Measurements from ENCODE around the gene CRY2. TPM values are rescaled to one million over a fixed set of nuclear protein-coding genes. Genes with fewer than 3 reads are reported as not detected.

The CRY2 gene
- total RNA-seq, 1 donor from 2014 or later, result 49.6 TPM

DNA sequence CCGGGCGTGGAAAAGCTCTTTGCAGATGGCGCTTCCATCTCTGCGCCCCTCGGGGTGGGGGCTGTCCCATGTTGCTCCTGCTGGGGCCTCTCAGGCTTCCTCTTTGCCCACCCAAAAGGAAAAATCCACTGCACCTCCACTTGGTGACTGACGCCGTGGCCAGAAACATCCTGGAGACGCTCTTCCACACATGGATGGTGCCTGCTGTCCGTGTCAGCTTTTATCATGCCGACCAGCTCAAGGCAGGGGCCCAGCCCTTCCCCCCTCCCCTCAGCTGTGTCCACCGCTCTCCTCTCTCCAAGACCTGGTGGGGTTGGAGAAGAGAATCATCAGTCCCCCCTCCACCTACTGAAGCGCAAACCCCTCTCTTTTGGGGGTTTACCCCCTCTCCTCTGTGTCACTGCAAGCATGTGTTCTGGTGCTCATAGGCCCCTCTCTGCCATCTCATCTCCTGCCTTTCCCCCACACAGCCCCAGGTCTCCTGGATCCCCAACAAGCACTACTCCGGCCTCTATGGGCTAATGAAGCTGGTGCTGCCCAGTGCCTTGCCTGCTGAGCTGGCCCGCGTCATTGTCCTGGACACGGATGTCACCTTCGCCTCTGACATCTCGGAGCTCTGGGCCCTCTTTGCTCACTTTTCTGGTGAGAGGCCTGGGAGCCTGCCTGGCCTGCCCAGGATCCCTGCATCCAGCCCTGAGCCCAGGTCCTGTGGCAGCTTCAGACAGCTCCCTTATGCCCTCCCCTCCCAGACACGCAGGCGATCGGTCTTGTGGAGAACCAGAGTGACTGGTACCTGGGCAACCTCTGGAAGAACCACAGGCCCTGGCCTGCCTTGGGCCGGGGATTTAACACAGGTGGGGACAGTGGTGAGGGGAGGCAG, 77.0 kb downstream of the CRY2 start:
- intact Hi-C loops (cut with DNase I), result no loop called here
- DNase-seq (ENCODE audit: low spot score), result no peak

DNA sequence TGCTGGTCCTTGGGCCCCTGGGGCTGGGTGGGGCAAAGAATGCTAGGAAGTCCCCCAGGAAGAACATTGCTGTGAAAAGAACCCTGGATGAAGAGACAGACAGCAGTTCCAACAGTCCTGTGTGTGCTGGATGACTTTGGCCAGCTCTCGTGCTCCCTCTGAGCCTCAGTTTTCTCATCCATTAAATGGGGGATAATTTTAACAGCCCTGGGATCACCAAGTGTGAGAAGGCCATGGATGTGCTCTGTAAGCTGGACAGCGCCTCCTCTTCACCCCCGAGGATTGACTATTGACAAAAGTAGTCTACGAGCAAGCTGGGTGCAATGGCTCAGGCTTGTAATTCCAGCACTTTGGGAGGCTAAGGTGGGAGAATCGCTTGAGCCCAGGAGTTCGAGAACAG, 77.7 kb downstream of the CRY2 start:
- intact Hi-C loops (cut with DNase I), result no loop called here

DNA sequence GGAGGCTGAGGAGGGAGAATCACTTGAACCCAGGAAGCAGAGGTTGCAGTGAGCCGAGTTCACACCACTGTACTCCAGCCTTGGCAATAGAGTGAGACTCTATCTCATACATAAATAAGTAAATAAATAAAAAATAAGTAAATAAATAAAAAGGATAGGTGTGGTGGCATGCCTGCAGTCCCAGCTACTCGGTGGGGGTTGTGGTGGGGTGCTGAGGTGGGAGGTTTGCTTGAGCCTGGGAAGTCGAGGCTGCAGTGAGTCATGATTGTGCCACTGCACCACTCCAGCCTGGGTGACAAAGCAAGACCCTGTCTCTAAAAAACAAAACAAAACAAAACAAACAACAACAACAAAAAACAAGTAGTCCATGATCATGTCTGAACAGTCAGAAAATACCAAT, 78.3 kb downstream of the CRY2 start:
- intact Hi-C loops (cut with DNase I), result no loop called here
- DNase-seq (ENCODE audit: low spot score), result no peak

More for the DNA sequence above, 77.7 kb downstream of the CRY2 start:
- no peak for DNase-seq (ENCODE audit: low spot score)

DNA sequence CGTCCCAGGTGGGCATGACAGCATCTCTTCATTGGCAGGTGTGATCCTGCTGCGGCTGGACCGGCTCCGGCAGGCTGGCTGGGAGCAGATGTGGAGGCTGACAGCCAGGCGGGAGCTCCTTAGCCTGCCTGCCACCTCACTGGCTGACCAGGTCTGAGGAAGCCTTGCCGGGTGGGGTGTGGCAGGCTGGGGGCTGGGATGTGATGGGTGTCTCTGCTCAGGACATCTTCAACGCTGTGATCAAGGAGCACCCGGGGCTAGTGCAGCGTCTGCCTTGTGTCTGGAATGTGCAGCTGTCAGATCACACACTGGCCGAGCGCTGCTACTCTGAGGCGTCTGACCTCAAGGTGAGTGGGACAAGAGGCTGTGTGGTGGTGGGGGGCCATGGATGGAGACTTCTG, 78.7 kb downstream of the CRY2 start:
- DNase-seq (ENCODE audit: low spot score), result no peak
- intact Hi-C loops (cut with DNase I), result no loop called here

DNA sequence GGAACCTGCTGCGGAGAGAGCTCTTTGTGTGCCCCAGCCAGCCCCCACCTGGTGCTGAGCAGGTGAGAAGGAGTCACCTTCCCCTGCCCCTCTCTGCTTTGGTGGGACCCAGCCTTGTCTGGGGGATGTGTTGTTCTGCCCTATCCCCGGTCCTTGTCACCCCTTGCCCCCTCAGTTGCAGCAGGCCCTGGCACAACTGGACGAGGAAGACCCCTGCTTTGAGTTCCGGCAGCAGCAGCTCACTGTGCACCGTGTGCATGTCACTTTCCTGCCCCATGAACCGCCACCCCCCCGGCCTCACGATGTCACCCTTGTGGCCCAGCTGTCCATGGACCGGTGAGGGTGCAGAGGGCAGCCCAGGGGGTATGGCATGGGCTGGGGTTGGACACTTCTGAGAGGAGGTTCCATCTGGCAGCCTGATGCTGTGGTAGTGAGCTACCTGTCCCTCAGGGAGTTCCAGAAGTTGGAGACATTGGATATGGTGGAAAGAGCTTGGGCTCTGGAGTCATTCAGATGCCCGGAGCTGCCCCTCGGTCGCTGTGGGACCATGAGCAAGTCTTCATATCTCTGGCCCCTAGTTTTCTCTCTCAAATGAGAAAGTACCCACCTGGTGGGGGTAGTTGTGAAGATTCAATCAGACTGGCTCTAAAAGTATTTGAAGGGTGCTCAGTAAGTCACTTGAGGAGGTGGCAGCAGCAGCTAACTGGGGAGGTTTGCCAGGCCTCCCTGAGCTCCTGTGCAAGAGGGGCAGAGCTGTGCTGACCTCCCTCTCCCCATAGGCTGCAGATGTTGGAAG, 79.5 kb downstream of the CRY2 start:
- DNase-seq (ENCODE audit: low spot score), result no peak
- intact Hi-C loops (cut with DNase I), result no loop called here

DNA sequence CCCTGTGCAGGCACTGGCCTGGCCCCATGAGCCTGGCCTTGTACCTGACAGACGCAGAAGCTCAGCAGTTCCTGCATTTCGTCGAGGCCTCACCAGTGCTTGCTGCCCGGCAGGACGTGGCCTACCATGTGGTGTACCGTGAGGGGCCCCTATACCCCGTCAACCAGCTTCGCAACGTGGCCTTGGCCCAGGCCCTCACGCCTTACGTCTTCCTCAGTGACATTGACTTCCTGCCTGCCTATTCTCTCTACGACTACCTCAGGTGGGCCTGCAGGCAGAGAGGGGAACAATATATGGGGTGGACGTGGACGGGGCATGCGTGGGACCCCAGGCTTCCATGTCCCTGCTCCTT, 80.0 kb downstream of the CRY2 start:
- intact Hi-C loops (cut with DNase I), result no loop called here
- no peak for DNase-seq (ENCODE audit: low spot score)

DNA sequence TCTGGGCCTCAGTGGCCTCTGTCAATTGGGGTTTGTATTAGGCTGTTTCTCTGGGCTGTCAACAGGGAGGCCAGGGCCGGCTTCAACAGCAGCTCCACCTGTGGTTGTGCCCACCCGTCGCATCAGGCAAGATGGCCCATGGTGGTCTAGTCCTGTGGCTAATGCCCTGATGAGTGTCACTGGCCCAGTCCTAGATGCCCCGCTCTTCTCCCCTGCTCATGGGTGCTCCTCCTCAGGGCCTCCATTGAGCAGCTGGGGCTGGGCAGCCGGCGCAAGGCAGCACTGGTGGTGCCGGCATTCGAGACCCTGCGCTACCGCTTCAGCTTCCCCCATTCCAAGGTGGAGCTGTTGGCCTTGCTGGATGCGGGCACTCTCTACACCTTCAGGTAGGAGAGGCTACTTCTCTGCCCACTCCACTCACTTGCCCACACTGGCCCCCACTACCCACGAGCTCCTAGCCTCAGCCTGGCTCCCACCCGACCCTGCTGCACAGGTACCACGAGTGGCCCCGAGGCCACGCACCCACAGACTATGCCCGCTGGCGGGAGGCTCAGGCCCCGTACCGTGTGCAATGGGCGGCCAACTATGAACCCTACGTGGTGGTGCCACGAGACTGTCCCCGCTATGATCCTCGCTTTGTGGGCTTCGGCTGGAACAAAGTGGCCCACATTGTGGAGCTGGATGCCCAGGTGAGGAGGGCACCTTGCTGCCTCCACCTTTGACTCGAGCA, 80.6 kb downstream of the CRY2 start:
- intact Hi-C loops (cut with DNase I), result no loop called here
- DNase-seq (ENCODE audit: low spot score), result no peak

DNA sequence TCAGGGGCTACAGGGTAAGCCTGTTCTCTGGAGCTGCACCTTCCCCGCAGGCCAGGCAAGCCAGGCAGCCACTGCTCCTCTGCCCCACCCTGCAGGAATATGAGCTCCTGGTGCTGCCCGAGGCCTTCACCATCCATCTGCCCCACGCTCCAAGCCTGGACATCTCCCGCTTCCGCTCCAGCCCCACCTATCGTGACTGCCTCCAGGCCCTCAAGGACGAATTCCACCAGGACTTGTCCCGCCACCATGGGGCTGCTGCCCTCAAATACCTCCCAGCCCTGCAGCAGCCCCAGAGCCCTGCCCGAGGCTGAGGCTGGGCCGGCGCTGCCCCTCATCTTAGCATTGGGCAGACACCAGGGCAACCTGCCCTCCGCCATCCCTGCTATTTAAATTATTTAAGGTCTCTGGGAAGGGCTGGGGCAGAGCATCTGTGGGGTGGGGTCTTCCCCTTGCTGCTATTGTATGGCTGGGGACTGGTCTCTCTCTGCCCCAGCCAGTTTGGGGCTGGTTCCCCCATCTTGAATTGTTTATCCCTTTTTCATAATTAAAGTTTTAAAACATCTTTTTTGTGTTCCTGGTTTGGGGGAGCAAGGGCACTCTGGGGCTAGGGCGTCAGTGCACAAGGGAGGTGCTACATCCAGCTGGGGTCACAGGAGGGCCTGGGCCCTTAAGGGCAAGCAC, 81.4 kb downstream of the CRY2 start:
- no peak for DNase-seq (ENCODE audit: low spot score)
- intact Hi-C loops (cut with DNase I), result no loop called here

DNA sequence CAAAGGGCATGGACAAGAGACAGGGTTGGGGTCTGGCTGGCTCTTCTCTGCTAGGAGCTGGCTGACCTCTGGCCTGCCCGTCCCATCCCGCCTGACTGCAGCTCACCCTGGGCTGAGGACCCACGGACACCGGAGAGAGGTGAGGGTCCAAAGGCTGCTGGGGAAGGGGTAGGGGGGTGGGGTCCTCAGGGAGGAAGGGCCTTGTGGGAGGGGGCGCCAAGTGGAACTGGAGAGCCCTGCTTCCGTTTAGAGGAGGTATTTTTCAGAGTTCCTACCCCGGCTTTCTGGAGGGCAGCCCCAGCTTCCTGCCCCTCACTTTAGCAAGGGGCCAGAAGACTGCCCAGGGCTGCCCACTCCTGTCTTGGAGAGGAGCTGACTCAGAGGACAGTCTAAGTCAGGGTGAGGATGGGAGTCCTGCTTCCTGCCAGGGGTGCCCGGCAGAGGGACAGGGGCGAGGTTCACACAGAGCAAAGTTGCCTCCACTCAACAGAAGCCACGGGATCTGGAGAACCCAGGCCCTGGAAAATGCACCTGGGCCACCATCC, 82.3 kb downstream of the CRY2 start:
- intact Hi-C loops (cut with DNase I), result no loop called here

DNA sequence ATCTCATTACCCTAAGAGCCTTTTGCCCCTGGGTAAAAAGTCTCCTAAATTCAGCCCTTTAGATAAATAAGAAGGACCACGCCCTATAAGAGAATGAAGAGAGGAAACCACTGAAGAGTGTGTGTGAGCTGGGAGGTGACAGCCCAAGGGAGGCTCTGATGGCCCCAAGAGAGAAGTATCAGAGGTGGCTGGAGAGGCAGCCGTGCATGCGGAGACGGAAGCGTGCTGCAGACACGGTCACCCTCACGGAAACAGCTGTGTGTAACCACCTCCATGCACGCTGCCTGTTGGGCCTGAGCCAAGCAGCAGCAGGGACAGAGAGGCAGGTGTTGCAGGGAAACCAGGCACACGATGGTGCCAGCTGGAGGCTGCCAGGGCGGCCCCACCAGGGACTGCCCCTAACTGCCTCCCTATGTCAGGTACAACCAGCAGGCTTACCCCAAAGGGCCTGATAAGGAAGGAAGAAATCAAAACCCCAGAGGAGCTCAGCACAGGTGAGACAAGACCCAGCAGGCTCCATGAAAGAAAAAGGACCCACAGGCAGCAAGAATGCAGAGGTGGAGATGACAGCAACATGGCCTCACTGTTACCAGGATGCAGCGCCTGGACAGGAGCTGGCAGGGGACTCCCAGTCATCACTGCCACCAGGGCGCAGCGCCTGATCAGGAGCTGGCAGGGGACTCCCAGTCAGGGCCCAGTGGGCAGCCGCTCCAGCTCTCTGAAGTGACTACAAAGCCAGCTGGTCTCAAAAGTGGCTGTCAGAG, 82.9 kb downstream of the CRY2 start:
- intact Hi-C loops (cut with DNase I), result no loop called here
- DNase-seq (ENCODE audit: low spot score), result no peak

More for the DNA sequence above, 82.3 kb downstream of the CRY2 start:
- DNase-seq (ENCODE audit: low spot score), result no peak

DNA sequence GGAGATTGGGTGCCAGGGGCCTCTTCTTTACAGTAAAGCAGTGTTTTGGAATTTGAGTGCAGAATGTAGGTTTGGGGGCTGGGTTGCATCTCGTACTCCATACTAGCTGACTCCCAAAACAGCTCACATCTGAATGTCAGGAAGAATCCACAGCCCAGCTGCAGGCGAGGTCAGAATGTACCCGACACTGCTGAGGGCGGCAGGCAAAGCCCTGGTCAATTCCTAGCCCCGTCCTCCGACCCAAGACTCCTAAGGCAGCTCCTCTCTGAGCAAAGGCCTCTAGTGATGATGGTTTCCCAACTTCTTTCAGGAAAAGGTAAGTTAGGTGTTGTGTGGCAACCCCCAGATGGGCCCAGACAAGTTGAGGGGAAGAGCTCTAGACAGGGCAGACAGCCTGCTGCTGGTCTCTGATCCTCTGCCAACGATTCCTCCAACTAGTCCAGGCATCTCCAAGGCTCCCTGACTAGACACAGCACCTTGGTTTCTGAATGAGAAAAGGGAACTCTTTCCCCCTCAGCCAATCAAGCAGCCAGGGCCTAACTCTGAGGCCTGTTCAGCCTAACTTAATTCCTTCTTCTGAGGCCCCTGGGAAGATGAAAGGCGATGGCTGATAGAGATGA, 83.8 kb downstream of the CRY2 start:
- intact Hi-C loops (cut with DNase I), result no loop called here
- DNase-seq (ENCODE audit: low spot score), result no peak

DNA sequence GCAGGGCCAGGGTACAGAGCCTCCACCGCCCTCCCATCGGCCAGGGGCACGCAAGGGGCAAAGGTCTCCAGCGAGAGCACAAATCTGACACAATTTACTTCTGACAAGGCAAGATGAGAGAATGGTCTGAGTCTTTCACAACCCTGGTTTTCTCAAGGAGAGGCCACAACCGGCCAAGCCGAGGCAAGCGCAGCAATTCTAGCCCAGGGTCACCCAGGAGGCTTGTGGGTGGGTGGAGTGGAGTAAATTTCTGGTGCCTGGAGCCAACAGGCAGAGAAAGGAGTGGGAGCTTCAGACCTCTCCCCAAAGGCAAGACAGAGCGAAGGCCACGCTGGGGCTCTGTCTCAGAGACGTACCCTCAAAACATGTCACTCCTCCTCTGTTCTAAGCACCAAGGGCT, 84.5 kb downstream of the CRY2 start:
- DNase-seq (ENCODE audit: low spot score), result no peak
- intact Hi-C loops (cut with DNase I), result no loop called here

DNA sequence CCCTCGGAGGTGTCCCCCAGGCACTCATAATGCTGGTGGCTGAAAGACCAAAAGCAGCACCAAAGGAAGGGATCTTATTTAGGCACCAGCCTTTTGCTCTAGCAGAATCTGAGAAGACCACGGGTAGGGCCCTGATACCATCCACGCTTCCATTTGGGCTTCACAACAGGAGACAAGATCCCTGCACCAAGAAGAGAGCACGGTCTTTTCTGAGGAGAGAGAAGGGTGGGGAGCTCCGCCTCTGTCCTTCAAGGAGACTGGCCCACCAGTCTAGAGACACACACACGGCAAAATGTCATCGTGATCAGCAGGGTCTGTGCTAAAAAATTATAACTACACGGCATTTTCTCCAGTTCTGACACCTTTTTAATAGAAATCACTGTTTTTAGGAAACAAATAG, 84.9 kb downstream of the CRY2 start:
- intact Hi-C loops (cut with DNase I), result no loop called here

More for the DNA sequence above, 84.9 kb downstream of the CRY2 start:
- no peak for DNase-seq (ENCODE audit: low spot score)

Other genes starting within 250 kb of the CRY2 start
- gene CHST1, start 181.9 kb upstream of the CRY2 start, total RNA-seq, result 2.6 TPM
- gene SLC35C1, start 42.3 kb upstream of the CRY2 start, total RNA-seq, result 7.5 TPM
- gene MAPK8IP1, start 38.2 kb downstream of the CRY2 start, total RNA-seq, result 7.5 TPM
- gene FREY1, start 59.8 kb downstream of the CRY2 start, total RNA-seq, result 0.54 TPM
- 13.0 TPM for gene PEX16, start 70.4 kb downstream of the CRY2 start, total RNA-seq
- gene LARGE2, start 75.2 kb downstream of the CRY2 start, total RNA-seq, result not detected

Data from cardiac septum (tissue), 1 donor.